CD4-positive, alpha-beta T cell treated with Interferon alpha-2 for 1 hour (primary cell): ENCODE results near the gene NFYA.

ENCODE experiments used
- DNase-seq, 2 donors: peaks; one replicate each; pipeline ENCODE4 v3.0.0-alpha.2; 2020 to 2022

NFYA gene

DNA sequence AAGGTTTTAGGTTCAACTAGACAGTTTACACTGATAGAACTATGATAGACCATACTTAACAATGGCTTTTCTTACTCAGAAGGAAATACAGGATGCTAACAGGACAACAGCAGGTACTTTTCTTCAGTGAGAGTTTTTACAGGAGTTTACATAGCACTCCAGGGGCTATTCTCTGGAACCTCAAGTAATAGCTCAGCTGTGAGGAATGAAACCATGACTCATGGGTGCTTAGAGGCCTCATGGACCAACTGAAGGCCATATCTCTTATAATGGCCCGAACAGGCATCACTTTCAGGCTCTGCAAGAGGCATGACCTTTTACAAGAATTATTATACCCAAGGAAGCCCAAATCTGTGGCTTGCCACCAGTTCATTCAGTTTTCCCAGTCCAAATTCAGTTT is 49.6 kb downstream of the NFYA start:
- DNase-seq, result no peak

DNA sequence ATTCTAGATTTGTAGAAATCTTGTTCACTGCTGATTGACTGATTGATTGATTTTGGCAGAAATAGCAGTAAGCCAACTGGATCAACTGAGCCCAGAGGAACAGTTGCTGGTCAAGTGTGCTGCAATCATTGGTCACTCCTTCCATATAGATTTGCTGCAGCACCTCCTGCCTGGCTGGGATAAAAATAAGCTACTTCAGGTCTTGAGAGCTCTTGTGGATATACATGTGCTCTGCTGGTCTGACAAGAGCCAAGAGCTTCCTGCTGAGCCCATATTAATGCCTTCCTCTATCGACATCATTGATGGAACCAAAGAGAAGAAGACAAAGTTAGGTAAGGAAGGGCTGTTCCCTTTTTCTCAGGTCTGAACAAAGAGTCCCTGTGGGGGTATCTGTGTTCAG is 50.1 kb downstream of the NFYA start:
- DNase-seq, result no peak

DNA sequence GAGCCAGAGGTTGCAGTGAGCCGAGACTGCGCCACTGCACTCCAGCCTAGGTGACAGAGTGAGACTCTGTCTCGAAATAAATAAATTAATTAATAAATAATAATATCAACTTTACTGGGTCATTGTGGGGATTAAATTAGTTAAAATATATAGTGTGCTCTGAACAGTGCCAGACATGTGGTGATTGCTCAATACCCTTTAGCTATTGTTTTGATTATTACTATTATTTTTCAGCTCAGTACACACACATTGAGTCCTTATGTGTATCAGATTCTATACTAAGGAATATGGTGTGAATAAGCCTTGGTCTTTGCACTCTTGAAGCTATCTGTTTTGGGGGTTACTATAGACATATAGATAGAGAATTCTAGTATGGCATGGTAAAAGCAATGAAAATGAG is 52.5 kb downstream of the NFYA start:
- no peak for DNase-seq

DNA sequence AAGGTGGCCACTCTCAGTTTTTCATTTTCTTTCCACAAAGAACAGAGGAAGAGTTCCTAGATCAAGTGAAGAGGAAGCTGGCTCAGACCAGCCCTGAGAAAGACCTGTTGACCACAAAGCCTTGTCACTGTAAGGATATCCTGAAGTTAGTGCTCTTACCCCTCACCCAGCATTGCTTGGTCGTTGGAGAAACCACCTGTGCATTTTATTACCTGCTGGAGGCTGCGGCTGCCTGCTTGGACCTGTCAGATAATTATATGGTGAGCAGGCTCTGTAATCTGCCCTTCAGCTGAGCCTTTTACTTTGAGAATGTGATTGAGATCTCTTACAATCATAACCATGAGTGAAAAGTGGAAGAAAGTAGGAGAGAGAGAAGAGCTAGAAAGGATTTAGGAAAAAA is 59.5 kb downstream of the NFYA start:
- no peak for DNase-seq

DNA sequence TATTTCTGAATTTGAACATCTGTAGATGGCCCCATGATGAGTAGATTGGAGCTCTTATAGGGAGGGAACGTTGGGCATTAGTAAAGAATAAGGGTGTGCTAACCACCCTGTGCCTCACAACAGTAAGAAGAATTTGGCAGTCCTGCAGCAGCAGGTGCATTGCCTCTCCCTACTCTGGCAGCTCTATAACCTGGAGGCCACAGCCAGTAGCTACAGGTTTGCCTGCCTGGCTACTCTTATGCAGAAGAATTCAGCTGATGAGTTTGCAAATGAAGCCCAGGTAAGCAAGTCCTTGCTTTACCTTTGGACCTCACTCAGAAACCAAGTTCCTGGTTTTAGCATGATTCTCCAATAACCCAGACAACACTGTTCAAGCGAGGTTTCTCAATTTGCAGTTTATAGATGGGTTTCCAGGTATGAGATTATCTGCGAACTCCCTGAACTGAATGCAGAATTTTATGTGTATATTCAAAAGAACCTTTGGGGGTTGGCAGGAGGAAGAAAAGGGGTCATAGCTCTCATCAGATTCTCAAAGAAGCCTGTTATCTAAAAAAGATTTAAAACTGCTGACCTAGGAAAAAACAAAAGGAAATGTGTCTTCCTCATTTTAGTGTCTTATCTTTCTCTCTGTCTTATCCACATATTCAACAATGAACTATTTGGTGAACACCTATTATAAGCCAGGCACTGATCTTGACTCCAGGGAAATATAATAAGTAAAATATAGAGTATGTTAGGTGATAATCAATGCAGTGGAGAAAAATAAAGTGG is 62.5 kb downstream of the NFYA start:
- DNase-seq, result no peak

DNA sequence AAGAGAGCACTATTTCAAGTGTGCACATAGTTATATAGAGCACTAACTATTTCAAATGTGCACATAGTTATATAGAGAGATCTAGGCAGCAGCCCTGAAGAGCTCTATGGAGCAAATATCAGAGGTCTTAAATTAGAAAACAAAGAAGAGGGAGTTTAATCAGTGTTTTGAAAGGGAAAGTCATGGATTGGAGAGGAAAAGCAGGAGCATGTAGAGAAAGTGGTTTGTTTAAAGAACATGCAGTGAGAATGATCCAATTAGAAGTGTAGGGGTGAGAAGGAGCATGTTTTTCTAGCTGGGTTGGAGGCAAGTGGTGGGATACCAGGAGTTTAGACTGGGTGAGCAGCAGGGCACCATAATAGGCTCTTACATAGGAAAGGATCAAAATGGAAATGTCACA is 64.1 kb downstream of the NFYA start:
- no peak for DNase-seq

DNA sequence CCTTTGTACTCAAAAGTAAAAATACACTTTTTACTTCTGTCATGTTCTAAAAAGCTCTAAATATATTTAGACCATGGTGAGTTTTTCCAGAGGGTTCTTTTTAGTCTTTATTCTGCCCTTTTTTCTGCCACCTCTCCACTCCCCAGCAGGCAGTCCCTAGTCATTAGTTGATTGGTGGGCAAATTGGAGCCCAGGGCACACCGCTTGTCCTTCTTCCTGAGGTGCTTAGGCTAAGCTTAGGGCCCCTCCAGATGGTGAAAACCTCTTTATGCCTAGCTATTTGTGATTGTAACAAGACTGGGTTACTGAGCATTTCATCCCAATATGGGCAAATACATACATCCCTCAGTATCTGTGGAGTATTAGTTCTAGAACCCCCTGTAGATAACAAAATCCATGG is 75.1 kb downstream of the NFYA start:
- DNase-seq, result no peak
